ENCODE measurements around the gene METTL15. TPM values are rescaled to one million over a fixed set of nuclear protein-coding genes. Genes with fewer than 3 reads are reported as not detected.
"Not testable (repeated sequence)": the region's sequence is repeated elsewhere in the genome, so short reads cannot be mapped to it uniquely, and the experiment has no call there.

Gene METTL15
- total RNA-seq, 1 experiment from 2014 or later: 12.4 TPM

- peak overlapping the region; percentile 43 for H3K9ac ChIP-seq (ENCODE audit: low read length)
- ChIA-PET POLR2A (ENCODE audit: unreplicated experiment) (no interaction called here), CTCF (no interaction called here)
- DNase-seq (peak; percentile 80), ATAC-seq (peak; percentile 70)
- no peaks in the 10 kb centered on the region for H3K9me2 ChIP-seq (replicated peaks; ENCODE audit: low read length)
- peaks cover 13% of the 10 kb centered on the region for H3K36me3 ChIP-seq (ENCODE audit: low read depth, low read length)
- BruUV-seq (replicated peaks): no TSS peak
- H3K79me2 ChIP-seq (ENCODE audit: low read length): 0 out of 2 replicates have a peak, but pooled peaks cover 6% of the 10 kb centered on the region
- peaks cover 5% of the 10 kb centered on the region for H3F3A ChIP-seq (ENCODE audit: low read length, unreplicated experiment)
- no peaks in the 10 kb centered on the region for H3K27me3 ChIP-seq (ENCODE audit: low read length)
- H3K9me3 ChIP-seq (ENCODE audit: low read length): no peaks in the 10 kb centered on the region
- no peak overlapping the region for H3K4me3 ChIP-seq (ENCODE audit: low read length)
- no peaks in the 10 kb centered on the region for H4K20me1 ChIP-seq (ENCODE audit: low read length)
- peaks cover 41% of the 10 kb centered on the region for H3K4me1 ChIP-seq (ENCODE audit: insufficient read depth, low read length)
- intact Hi-C loops (cut with micrococcal nuclease): loop anchor here (5.0 kb wide), 1 partner anchor 39 kb away; no protein-coding TSS in a partner anchor
- no peak for TF ChIP-seq EZH2 (IDR thresholded peaks at IDR 0.05; ENCODE audit: low read length, unreplicated experiment)
- TF ChIP-seq CTCF (conservative IDR thresholded peaks at IDR 0.05; ENCODE audit: low read depth, low read length): no peak
- no peak for TF ChIP-seq EZH2phosphoT487 (IDR thresholded peaks at IDR 0.05; ENCODE audit: borderline replicate concordance, low read length)
- H3K4me2 ChIP-seq (ENCODE audit: low read length): peak overlapping the region; percentile 56
- H2AFZ ChIP-seq (ENCODE audit: low read length): no peak overlapping the region
- peak overlapping the region; percentile 74 for H3K27ac ChIP-seq (ENCODE audit: low read length)
Observed at GRCh38 chr11:28086569-28086968, 21.6 kb upstream of the METTL15 start.

GRCh38 chr11:28087192-28087591 lies 21.0 kb upstream of the METTL15 start:
- H3K27me3 ChIP-seq (ENCODE audit: low read length); ATAC-seq; DNase-seq; H3K79me2 ChIP-seq (ENCODE audit: low read length); H3K9me3 ChIP-seq (ENCODE audit: low read length); CTCF ChIA-PET; H3F3A ChIP-seq (ENCODE audit: low read length, unreplicated experiment); H3K4me3 ChIP-seq (ENCODE audit: low read length); H2AFZ ChIP-seq (ENCODE audit: low read length); H3K36me3 ChIP-seq (ENCODE audit: low read depth, low read length); H4K20me1 ChIP-seq (ENCODE audit: low read length); POLR2A ChIA-PET (ENCODE audit: unreplicated experiment); H3K4me2 ChIP-seq (ENCODE audit: low read length); H3K9ac ChIP-seq (ENCODE audit: low read length); BruUV-seq (replicated peaks); H3K9me2 ChIP-seq (replicated peaks; ENCODE audit: low read length): not testable (repeated sequence)
- Histone ChIP-seq H3K4me1 (ENCODE audit: insufficient read depth, low read length) (peaks cover 40% of the 10 kb centered on the region), H3K27ac (ENCODE audit: low read length) (peak overlapping the region; percentile 74)
- intact Hi-C loops (cut with micrococcal nuclease): loop anchor here (5.0 kb wide), 1 partner anchor 40 kb away; no protein-coding TSS in a partner anchor

- POLR2A ChIA-PET (ENCODE audit: unreplicated experiment); H3K36me3 ChIP-seq (ENCODE audit: low read depth, low read length); H3K9me2 ChIP-seq (replicated peaks; ENCODE audit: low read length); H3K4me3 ChIP-seq (ENCODE audit: low read length); H3K27me3 ChIP-seq (ENCODE audit: low read length); H3K9me3 ChIP-seq (ENCODE audit: low read length); H4K20me1 ChIP-seq (ENCODE audit: low read length); CTCF ChIA-PET; H3K79me2 ChIP-seq (ENCODE audit: low read length); H3K27ac ChIP-seq (ENCODE audit: low read length); ATAC-seq; BruUV-seq (replicated peaks); H3K4me2 ChIP-seq (ENCODE audit: low read length); H2AFZ ChIP-seq (ENCODE audit: low read length); H3F3A ChIP-seq (ENCODE audit: low read length, unreplicated experiment); H3K9ac ChIP-seq (ENCODE audit: low read length): not testable (repeated sequence)
- peaks cover 37% of the 10 kb centered on the region for H3K4me1 ChIP-seq (ENCODE audit: insufficient read depth, low read length)
- DNase-seq: peak; percentile 32
- intact Hi-C loops (cut with micrococcal nuclease): loop anchor here (5.0 kb wide), 1 partner anchor 40 kb away; no protein-coding TSS in a partner anchor
Observed at GRCh38 chr11:28087693-28088092, 20.5 kb upstream of the METTL15 start.

GRCh38 chr11:28089378-28089777 lies 18.8 kb upstream of the METTL15 start:
- H3K9me2 ChIP-seq (replicated peaks; ENCODE audit: low read length): no peaks in the 10 kb centered on the region
- H4K20me1 ChIP-seq (ENCODE audit: low read length): no peaks in the 10 kb centered on the region
- H3K4me2 ChIP-seq (ENCODE audit: low read length): peak overlapping the region; percentile 67; the same call in 1 of the 2 replicates
- DNase-seq (peak; percentile 12), ATAC-seq (no peak)
- H3K9ac ChIP-seq (ENCODE audit: low read length): no peak overlapping the region
- peak overlapping the region; percentile 69; the same call in 1 of the 2 replicates for H3K27ac ChIP-seq (ENCODE audit: low read length)
- peaks cover 5% of the 10 kb centered on the region for H3F3A ChIP-seq (ENCODE audit: low read length, unreplicated experiment)
- intact Hi-C loops (cut with micrococcal nuclease): loop anchor here (5.0 kb wide), 1 partner anchor 42 kb away; no protein-coding TSS in a partner anchor
- TF ChIP-seq EZH2phosphoT487 (IDR thresholded peaks at IDR 0.05; ENCODE audit: borderline replicate concordance, low read length) (no peak), EZH2 (IDR thresholded peaks at IDR 0.05; ENCODE audit: low read length, unreplicated experiment) (no peak), CTCF (conservative IDR thresholded peaks at IDR 0.05; ENCODE audit: low read depth, low read length) (no peak)
- H3K36me3 ChIP-seq (ENCODE audit: low read depth, low read length): peaks cover 6% of the 10 kb centered on the region
- H3K79me2 ChIP-seq (ENCODE audit: low read length): peaks cover 11% of the 10 kb centered on the region; the same call in 1 of the 2 replicates
- ChIA-PET POLR2A (ENCODE audit: unreplicated experiment) (interaction anchor here (0.5 to 1.4 kb wide), 2 partner anchors 18 to 19 kb away, joined by 3 to 10 read pairs; partner anchors contain the start of genes KIF18A and METTL15), CTCF (interaction anchor here (0.5 to 0.6 kb wide), 2 partner anchors 372 to 389 kb away, joined by 3 to 6 read pairs; partner anchors contain the start of gene BDNF)
- H3K4me1 ChIP-seq (ENCODE audit: insufficient read depth, low read length): peaks cover 37% of the 10 kb centered on the region
- H2AFZ ChIP-seq (ENCODE audit: low read length): no peak overlapping the region
- no peak overlapping the region for H3K4me3 ChIP-seq (ENCODE audit: low read length)
- no peaks in the 10 kb centered on the region for H3K9me3 ChIP-seq (ENCODE audit: low read length)
- BruUV-seq (replicated peaks): no TSS peak
- no peaks in the 10 kb centered on the region for H3K27me3 ChIP-seq (ENCODE audit: low read length)
